ENCODE results near the gene AUTS2.

DNA sequence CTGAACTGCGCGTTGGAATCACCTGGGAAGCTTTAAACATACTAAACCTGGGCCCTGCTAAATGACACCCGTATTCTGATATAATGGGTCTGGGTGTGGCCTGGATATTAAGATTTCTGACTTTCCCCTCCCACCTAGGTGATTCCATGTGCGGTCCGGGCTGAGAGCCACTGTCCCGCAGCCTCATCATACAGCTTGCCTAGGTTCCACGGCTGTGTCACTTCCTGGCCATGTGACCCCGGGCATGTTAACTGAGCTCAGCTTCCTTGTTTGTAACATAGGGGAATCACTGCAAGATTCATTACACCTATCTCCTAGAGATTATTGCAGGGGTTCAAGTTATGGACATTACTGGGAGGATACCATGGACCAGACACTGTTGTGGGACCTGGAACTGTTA lies 1061.0 kb downstream of the AUTS2 start:
- no peak for TF ChIP-seq POLR2A (IDR thresholded peaks at IDR 0.05)
- TF ChIP-seq, protein P1, sequence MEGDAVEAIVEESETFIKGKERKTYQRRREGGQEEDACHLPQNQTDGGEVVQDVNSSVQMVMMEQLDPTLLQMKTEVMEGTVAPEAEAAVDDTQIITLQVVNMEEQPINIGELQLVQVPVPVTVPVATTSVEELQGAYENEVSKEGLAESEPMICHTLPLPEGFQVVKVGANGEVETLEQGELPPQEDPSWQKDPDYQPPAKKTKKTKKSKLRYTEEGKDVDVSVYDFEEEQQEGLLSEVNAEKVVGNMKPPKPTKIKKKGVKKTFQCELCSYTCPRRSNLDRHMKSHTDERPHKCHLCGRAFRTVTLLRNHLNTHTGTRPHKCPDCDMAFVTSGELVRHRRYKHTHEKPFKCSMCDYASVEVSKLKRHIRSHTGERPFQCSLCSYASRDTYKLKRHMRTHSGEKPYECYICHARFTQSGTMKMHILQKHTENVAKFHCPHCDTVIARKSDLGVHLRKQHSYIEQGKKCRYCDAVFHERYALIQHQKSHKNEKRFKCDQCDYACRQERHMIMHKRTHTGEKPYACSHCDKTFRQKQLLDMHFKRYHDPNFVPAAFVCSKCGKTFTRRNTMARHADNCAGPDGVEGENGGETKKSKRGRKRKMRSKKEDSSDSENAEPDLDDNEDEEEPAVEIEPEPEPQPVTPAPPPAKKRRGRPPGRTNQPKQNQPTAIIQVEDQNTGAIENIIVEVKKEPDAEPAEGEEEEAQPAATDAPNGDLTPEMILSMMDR (IDR thresholded peaks at IDR 0.05) = no peak

Measured in thyroid gland (tissue), 4 donors.